Nephron (organoid): Measurements from ENCODE around the gene TENM4.

Source experiments
- H3K27ac Mint-ChIP-seq, 3 experiments: 2 replicates each; pipeline ENCODE4 v1.8.0; 2020; ENCODE audit warnings: mixed read lengths in 3 of 3, mild to moderate bottlenecking in 2 of 3, moderate library complexity in 1 of 3
- H3K27me3 Mint-ChIP-seq: 2 replicates; pipeline ENCODE4 v1.8.0; 2021; ENCODE audit warnings: low read depth, mild to moderate bottlenecking, moderate library complexity, mixed read lengths
- H3K36me3 Mint-ChIP-seq: 2 replicates; pipeline ENCODE4 v1.8.0; 2020; ENCODE audit warnings: low read depth, mixed read lengths
- H3K4me1 Mint-ChIP-seq: 2 replicates; pipeline ENCODE4 v1.8.0; 2020; ENCODE audit warnings: mixed read lengths
- H3K4me3 Mint-ChIP-seq, 3 experiments: 2 replicates each; pipeline ENCODE4 v1.8.0; 2020; ENCODE audit warnings: mild to moderate bottlenecking in 3 of 3, mixed read lengths in 3 of 3, moderate library complexity in 2 of 3
- H3K9me3 Mint-ChIP-seq: 2 replicates; pipeline ENCODE4 v1.8.0; 2020; ENCODE audit warnings: mixed read lengths
- CTCF ChIP-seq, 3 experiments: fragments of 200-600 bp; sonication (generic); IDR thresholded peaks; one replicate each; pipeline ENCODE4 v1.5.0; 2021; ENCODE audit warnings: antibody characterized with exemption in 3 of 3; ENCODE audit not compliant: unreplicated experiment in 3 of 3

TENM4 gene

DNA sequence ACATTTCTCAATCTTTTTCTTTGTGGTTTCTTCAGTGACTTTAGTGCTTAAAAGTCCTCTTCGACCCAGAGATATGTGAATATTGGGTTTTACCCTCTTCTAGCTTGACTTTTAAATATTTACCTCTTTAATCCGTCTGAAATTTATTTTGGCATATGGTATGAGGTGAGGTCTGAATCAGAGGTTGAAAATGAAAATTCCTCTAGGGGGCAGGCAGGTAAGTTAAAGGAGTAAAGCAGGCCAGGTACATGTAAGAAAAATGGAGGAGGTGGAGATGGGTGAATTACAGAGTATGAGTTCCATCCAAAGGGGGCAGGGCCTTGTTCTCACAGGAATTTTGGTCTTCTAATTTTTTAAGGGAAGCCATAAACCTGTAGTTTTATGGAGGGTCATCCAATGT is 602.4 kb downstream of the TENM4 start:
- Mint-ChIP-seq H3K27me3 (no peaks in the 10 kb centered on the region), H3K4me1 (peaks cover 40% of the 10 kb centered on the region), H3K9me3 (no peaks in the 10 kb centered on the region), H3K4me3 (no peak overlapping the region), H3K36me3 (peaks cover 13% of the 10 kb centered on the region), H3K27ac (peak overlapping the region in 1 of 3 experiments; percentile 25)
- peak in 1 of 3 experiments; percentile 12 for TF ChIP-seq CTCF (IDR thresholded peaks at IDR 0.05; ENCODE audit: unreplicated experiment in 3 of 3)

DNA sequence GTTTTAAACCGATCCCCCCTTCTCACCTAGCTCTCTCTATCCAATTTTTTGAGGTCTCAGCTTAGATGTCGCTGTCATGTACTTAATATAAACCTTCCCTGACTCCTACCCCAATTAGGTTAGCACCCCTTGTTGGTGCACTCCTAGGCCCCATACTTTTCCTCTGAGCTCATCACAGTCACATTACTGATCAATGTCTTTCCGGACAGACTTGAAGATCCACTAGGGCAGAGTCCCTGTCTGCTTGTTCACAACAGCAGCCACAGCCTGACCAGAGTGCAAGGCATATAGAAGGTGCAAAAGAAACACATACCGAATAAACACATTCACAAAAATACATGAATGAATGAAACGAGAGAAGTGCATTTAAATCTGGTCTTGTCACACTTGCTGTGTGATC is 605.2 kb downstream of the TENM4 start:
- H3K4me3 Mint-ChIP-seq = no peak overlapping the region
- H3K9me3 Mint-ChIP-seq = no peaks in the 10 kb centered on the region
- H3K27ac Mint-ChIP-seq = peak overlapping the region in 1 of 3 experiments; percentile 28

DNA sequence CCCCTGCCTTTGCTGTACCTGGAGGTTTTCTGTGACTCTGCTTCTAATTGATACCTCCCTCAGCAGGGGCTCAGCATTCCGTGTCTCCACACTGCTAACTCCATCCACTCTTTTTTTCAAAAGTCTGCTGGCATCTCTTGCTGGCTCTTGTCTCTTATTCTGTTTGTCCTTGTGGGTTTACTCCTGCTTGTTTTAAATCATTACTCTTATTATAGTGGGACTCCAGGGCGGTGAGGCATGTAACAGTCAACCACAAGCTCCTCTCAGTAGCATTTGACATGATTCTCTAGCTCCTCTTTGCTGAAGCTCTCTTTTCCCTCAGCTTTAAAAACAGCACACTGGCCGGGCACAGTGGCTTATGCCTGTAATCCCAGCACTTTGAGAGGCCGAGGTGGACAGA is 605.9 kb downstream of the TENM4 start:
- H3K36me3 Mint-ChIP-seq = peaks cover 13% of the 10 kb centered on the region
- H3K4me1 Mint-ChIP-seq = peaks cover 39% of the 10 kb centered on the region
- H3K9me3 Mint-ChIP-seq = no peaks in the 10 kb centered on the region
- no peaks in the 10 kb centered on the region for H3K27me3 Mint-ChIP-seq
- no peak overlapping the region for H3K27ac Mint-ChIP-seq
- no peak for TF ChIP-seq CTCF (IDR thresholded peaks at IDR 0.05; ENCODE audit: unreplicated experiment in 3 of 3)
- H3K4me3 Mint-ChIP-seq = no peak overlapping the region

More for the DNA sequence above, 605.2 kb downstream of the TENM4 start:
- TF ChIP-seq CTCF (IDR thresholded peaks at IDR 0.05; ENCODE audit: unreplicated experiment in 3 of 3) = no peak
- Mint-ChIP-seq H3K36me3 (peaks cover 13% of the 10 kb centered on the region), H3K27me3 (no peaks in the 10 kb centered on the region), H3K4me1 (peaks cover 39% of the 10 kb centered on the region)

DNA sequence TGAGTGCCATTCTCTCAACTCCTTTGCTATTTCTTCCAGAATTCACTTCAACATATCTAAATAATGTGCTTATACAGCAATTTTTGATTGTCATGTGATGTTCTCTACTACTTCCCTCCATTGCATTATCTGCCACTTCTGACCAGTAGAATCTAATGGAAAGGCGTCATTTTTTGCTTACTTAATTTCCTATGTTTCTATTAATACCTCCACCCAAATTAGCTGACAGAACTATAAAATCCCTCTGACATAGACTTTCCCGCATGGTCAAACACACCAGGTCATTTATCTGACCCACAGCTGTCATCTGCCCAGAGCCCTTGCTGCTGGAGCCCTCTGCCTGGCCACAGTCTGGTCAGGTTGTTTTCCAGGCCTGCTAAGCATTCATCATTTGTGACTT is 607.6 kb downstream of the TENM4 start:
- peaks cover 13% of the 10 kb centered on the region for H3K36me3 Mint-ChIP-seq
- TF ChIP-seq CTCF (IDR thresholded peaks at IDR 0.05; ENCODE audit: unreplicated experiment in 3 of 3) = no peak
- H3K4me3 Mint-ChIP-seq = no peak overlapping the region
- peaks cover 39% of the 10 kb centered on the region for H3K4me1 Mint-ChIP-seq
- H3K9me3 Mint-ChIP-seq = no peaks in the 10 kb centered on the region
- H3K27me3 Mint-ChIP-seq = no peaks in the 10 kb centered on the region
- peak overlapping the region in 2 of 3 experiments; percentile 1 to 6 for H3K27ac Mint-ChIP-seq

DNA sequence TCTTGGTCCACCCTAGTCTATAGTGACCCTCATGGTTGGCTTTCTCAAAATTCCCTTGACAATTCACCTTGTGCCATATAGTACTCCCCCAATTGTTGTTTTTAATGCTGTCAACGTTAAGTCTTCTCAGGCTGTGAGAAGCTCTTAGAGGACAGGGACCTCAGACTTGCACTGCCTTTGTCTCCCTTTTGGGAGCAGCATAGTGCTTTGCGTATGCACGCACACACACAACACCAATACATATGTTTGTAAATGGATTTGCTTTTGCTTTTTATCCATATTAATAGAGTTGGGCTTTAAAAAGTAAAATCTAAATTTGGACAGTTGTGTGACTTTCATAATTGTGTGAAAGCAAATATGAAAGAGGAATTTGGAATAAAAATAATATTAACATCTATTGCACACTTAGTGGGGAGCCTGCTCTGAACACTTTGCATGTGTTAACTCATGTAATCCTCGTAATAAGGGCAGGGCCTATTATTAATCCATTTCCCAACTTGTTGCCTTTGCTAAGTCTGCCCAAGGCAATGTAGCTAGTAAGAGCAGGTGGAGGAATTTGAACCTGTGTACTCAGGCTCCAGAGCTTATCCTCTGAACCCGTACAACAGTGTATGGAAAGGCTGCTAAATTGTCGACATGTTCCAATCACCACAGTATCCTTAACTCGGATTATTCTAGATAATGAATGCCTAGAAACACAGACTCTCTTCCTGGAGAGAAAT is 608.4 kb downstream of the TENM4 start:
- TF ChIP-seq CTCF (IDR thresholded peaks at IDR 0.05; ENCODE audit: unreplicated experiment in 3 of 3) = peak in 1 of 3 experiments; percentile 21
- no peak overlapping the region for H3K4me3 Mint-ChIP-seq
- H3K27me3 Mint-ChIP-seq = no peaks in the 10 kb centered on the region
- peaks cover 45% of the 10 kb centered on the region for H3K4me1 Mint-ChIP-seq
- H3K27ac Mint-ChIP-seq = peak overlapping the region in 1 of 3 experiments; percentile 57
- H3K9me3 Mint-ChIP-seq = no peaks in the 10 kb centered on the region
- peaks cover 13% of the 10 kb centered on the region for H3K36me3 Mint-ChIP-seq

- no peaks in the 10 kb centered on the region for H3K9me3 Mint-ChIP-seq
- no peak for TF ChIP-seq CTCF (IDR thresholded peaks at IDR 0.05; ENCODE audit: unreplicated experiment in 3 of 3)
- peaks cover 45% of the 10 kb centered on the region for H3K4me1 Mint-ChIP-seq
- H3K27ac Mint-ChIP-seq = peak overlapping the region in 1 of 3 experiments; percentile 57
- no peak overlapping the region for H3K4me3 Mint-ChIP-seq
- H3K36me3 Mint-ChIP-seq = peaks cover 13% of the 10 kb centered on the region
- H3K27me3 Mint-ChIP-seq = no peaks in the 10 kb centered on the region
Measured at GRCh38 chr11:78831571-78831970, 609.3 kb downstream of the TENM4 start.
